Caki2 (cell line): ENCODE measurements around the gene TRIM68. TPM values are rescaled to one million over a fixed set of nuclear protein-coding genes. Genes with fewer than 3 reads are reported as not detected.

Experiments
- total RNA-seq: library from RNA; depleted of rRNA; stranded (reverse); fragments of >200 nt; shearing (Covaris generic); gene quantifications from 2 replicates; pipeline ENCODE4 v1.2.3, GENCODE V29; 2014; ENCODE audit warnings: low replicate concordance; rRNA removed

The TRIM68 gene
- total RNA-seq, 1 experiment from 2014 or later: 13.7 TPM

Other genes starting within 250 kb of the TRIM68 start
- not detected in 2 replicates for gene OR52B4, start 239.8 kb downstream of the TRIM68 start, total RNA-seq
- 22.1 and 26.9 TPM in 2 replicates for gene TRIM21, start 214.5 kb downstream of the TRIM68 start, total RNA-seq
- not detected in 2 replicates for gene OR52K2, start 158.9 kb downstream of the TRIM68 start, total RNA-seq
- gene OR52K1, start 125.6 kb downstream of the TRIM68 start, total RNA-seq: not detected in 2 replicates
- not detected in 2 replicates for gene OR52M1, start 63.0 kb downstream of the TRIM68 start, total RNA-seq
- not detected in 2 replicates for gene OR52I2, start 26.5 kb downstream of the TRIM68 start, total RNA-seq
- not detected in 2 replicates for gene OR52I1, start 14.2 kb downstream of the TRIM68 start, total RNA-seq
- gene OR51D1, start 29.2 kb upstream of the TRIM68 start, total RNA-seq: not detected in 2 replicates
- gene OR51E1, start 35.8 kb upstream of the TRIM68 start, total RNA-seq: not detected in 2 replicates
- gene OR51E2, start 89.6 kb upstream of the TRIM68 start, total RNA-seq: 0.17 TPM in 1 of 2 replicates, not detected in the other
- not detected in 2 replicates for gene MMP26, start 96.6 kb upstream of the TRIM68 start, total RNA-seq
- not detected in 2 replicates for gene OR51F1, start 161.7 kb upstream of the TRIM68 start, total RNA-seq
- gene OR52R1, start 196.1 kb upstream of the TRIM68 start, total RNA-seq: not detected in 2 replicates
- gene OR51F2, start 213.1 kb upstream of the TRIM68 start, total RNA-seq: not detected in 2 replicates
- gene OR51S1, start 241.0 kb upstream of the TRIM68 start, total RNA-seq: not detected in 2 replicates